ENCODE results near the gene CFD.

GRCh38 chr19:871446-872265 is 12.2 kb downstream of the CFD start:
- TF ChIP-seq CTCF (optimal IDR thresholded peaks at IDR 0.05 in 1 of 3, IDR thresholded peaks at IDR 0.05 in 1 of 3, conservative IDR thresholded peaks at IDR 0.05 in 1 of 3; ENCODE audit: extremely low read depth in 1 of 3, insufficient read depth in 2 of 3, low read length in 3 of 3) (no peak), EZH2 (IDR thresholded peaks at IDR 0.05; ENCODE audit: low read length) (no peak)
